LHCN-M2 (cell line): ENCODE results near the gene PCGF3. TPM values are rescaled to one million over a fixed set of nuclear protein-coding genes. Genes with fewer than 3 reads are reported as not detected.
"Not testable (repeated sequence)": the region's sequence is repeated elsewhere in the genome, so short reads cannot be mapped to it uniquely, and the experiment has no call there.

Experiments used
- DNase-seq: peaks from one replicate; pipeline ENCODE4 v3.0.0-alpha.2; 2012; ENCODE audit warnings: low read depth
- total RNA-seq: library from RNA; depleted of rRNA; stranded (reverse); fragments of >200 nt; gene quantifications from 2 replicates; pipeline ENCODE4 v1.2.3, GENCODE V29; 2014

The PCGF3 gene
- total RNA-seq, 1 experiment from 2014 or later, result 66.3 TPM

DNA sequence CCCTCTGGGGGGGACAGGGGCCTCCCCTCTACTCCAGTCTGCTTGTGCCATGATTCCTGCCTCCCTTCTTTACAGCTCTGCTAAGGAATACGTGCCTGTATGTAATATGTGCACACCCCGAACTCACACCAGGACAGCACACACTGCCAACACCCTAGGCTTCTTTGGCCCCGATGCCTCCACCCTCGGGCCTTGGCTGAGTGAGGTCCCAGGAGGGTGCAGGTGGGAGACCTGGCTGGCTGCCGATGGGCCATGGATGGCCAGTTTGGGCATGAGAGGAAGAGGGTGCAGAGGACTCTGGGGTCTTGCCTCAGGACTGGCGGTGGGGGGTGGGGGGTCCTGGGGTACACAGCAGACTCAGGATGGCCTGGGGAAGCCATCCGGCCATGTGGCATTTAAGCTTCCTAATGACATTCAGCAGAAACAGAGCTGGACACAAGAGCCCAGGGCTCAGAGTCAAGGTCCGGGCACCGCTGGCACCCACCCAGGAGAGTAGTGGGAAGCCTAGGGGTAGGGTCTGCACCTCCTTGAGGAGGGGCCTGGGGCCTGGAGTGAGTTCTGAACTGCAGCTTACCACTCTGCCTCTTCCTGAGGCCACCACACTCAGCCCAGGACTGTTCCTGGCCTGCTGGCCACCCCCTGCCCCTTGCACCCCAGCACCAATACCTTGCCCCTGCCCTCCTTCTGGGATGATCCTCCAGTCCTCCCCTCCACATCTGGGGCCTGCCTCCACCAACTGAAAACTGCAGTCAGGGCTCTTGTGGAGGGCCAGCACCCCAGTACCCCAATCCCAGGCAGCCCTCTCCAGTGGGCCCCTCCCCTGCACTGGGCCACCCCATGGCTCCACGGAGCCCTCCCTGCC is 2.1 kb upstream of the PCGF3 start:
- no peak for DNase-seq

DNA sequence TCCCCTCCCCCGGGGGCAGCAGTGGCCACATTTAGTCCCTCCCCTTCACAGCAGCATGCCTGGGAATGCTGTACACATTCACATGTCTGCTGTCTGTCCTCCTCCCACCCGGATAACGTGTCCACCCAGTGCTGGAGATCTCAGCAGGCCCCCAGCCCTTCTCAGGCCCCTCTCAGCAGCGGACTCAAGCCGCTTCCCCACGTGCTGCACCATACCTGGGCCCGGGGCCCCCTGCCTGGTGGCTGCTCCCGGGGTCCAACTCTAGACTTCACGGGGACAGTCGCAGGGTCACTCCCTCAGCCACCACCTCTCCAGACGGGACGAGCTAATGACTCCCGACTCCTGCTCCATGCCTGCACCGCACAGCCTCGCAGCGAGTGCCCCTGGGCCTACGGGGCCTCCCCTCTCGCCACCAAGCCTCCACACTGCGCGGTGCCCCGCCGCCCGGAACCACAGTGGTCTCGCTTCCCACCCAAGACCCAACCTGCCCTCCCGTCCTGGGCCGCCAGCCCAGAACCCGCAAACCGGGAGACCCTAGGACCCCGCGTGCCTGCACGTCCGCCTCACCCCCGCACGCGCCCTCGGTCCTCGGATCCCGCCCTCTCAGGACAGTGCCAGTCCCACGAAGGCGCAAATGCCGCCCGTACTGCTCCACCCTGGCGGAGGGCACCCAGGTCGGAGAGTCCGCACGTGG is 1.3 kb upstream of the PCGF3 start:
- no peak for DNase-seq

DNA sequence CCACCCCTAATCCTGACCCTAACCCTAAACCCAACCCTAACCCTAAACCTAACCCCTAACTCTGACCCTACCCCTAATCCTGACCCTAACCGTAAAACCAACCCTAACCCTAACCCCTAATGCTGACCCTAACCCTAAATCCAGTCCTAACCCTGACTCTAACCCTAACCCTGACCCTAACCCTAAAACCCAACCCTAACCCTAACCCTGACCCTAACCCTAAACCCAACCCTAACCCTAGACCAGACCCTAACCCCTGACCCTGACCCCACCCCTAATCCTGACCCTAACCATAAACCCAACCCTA is 708 bp upstream of the PCGF3 start:
- no peak for DNase-seq

DNA sequence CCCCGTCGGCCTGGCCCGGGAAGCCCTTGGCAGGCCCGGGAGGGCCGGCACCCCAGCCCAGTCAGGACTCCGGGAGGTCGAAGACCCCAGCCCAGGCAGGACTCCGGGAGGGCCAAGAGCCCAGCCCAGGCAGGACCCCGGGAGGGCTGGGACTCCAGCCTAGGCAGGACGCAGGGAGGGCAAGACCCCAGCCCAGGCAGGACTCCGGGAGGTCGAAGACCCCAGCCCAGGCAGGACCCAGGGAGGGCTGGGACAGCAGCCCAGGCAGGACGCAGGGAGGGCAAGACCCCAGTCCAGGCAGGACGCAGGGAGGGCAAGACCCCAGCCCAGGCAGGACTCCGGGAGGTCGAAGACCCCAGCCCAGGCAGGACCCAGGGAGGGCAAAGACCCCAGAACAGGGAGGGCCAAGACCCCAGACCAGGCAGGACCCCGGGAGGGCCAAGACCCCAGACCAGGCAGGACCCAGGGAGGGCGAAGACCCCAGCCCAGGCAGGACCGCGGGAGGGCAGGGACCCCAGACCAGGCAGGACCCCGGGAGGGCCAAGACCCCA is 526 bp downstream of the PCGF3 start:
- DNase-seq, result not testable (repeated sequence)

DNA sequence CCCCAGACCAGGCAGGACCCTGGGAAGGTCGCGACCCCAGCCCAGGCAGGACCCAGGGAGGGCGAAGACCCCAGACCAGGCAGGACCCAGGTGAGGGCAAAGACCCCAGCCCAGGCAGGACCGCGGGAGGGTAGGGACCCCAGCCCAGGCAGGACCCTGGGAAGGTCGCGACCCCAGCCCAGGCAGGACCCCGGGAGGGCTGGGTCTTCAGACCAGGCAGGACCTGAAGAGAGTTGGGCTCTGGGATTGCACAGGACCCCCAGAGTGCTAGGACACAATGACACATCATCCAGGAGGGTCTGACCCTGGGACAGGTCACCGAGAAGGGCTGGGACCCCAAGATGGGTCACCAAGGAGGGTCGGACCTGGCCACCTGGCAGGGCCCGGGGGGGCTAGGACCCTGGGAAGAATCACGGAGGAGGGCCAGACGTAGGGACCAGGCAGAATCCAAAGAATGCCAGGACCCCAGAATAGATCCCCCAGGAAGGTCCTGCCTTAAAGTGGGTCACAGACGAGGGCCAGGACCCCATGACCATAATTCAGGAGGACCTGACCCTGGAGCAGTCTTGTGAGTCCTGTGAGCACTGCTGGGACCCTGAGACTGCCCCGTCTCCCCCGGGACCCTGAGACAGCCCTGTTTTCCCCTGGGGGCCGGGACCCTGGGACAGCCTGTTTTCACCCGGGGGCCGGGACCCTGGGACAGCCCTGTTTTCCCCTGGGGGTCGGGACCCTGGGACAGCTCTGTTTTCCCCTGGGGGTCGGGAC is 1.4 kb downstream of the PCGF3 start:
- no peak for DNase-seq

DNA sequence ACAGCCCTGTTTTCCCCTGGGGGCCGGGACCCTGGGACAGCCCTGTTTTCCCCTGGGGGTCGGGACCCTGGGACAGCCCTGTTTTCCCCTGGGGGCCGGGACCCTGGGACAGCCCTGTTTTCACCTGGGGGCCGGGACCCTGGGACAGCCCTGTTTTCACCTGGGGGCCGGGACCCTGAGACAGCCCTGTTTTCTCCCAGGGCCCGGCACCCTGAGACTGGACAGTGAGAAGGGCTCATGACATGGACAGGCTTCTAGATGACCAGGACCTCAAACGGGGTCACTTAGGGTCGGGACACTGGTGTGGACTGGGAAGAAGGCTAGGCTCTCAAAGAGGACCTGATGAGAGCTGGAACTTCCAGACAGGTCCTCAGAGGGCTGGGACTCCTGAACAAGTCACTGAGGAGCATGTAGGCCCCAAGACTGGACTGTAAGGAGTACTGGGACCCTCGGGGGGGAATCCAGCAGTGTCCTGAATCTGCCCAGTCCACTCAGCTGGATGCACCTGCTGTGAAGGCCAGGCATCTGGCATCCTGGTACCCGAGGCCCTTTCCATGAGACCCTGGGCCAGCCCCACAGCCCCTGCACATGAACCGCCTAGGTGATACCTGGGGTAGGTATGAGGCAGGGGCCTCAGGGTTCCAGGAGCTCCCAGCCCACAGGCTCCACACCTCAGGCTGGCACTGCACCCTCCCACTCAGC is 2.4 kb downstream of the PCGF3 start:
- DNase-seq, result no peak

DNA sequence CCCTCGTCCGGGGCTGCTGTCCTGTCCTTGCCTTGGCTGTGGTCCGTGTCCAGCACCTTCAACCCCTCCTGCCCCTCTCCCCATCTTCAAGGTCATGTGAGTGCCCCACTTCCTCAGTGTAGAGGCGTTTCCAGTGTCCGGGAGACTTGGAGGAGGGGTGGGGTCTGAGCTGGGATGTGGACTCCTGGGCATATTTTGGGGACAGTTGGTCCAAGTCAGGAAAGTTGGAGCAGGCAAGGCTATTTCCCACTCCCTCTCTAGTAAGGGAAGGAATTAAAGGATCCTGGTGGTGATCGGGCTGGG is 3.0 kb downstream of the PCGF3 start:
- DNase-seq, result no peak

DNA sequence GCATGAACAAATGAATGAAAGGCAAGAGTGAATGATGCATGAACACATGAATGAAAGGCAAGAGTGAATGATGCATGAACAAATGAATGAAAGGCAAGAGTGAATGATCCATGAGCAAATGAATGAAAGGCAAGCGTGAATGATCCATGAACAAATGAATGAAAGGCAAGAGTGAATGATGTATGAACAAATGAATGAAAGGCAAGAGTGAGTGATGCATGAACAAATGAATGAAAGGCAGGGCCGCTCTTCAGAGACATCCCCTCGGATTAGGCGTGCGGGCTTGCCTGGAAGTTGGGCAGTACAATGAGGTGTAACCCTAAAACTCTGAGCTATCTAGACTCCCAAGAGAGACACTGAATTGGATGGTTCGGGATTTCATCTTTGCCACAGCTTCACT is 3.7 kb downstream of the PCGF3 start:
- DNase-seq, result no peak

DNA sequence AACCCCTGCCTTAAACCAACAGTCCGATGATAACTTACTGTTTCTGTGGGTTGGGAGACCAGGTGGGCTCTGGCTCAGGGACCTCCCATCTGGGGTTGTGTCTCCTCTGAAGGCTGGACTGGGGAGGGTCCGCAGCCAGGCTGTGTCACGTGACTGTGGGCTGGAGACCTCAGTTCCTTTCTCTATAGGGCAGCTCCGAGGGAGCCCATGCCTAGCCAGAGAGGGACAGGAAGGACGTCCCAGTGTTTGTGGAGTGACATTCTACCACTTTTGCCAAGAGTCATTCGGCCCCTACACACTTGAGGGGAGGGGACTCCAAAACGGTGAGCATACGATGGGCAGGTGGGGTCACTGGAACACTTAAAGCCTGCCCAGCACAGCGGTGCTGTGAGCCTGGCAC is 4.5 kb downstream of the PCGF3 start:
- DNase-seq, result no peak

DNA sequence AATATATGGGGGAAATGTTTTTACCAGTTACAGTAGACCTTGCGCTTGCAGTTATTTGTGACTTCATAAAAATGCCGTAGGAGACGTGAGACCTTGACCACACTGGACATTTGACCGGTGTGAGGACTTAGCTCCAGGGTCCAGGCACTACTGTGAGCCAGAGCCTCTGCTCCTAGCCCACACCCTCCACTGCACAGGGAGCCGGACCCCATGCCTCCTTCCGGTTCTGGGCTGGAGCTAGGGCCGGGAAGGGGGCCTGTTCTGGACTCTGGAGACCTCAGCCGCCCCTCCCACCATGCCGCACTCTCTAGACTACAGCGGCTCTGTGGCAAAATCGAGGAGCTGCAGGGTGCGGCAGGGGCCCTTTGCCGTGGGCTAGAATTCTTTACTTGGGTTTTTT is 5.3 kb downstream of the PCGF3 start:
- DNase-seq, result no peak

DNA sequence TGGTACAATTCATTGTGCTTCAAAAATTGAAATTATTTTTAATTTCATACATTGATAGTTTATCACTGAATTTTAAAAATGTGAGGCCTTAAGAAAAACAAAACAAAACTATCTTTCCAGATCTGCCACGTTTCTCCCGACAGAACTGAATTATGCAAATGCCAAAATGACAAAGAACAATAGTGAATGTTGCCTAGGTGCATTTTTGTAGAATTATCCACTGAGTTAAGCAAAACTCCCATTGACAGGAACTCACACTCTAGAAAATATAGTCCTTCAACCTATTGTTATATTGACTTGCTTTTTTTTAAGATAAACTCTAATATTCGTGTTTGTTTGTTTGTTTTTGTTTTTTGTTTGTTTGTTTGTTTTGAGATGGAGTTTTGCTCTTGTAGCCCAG is 6.5 kb downstream of the PCGF3 start:
- no peak for DNase-seq

DNA sequence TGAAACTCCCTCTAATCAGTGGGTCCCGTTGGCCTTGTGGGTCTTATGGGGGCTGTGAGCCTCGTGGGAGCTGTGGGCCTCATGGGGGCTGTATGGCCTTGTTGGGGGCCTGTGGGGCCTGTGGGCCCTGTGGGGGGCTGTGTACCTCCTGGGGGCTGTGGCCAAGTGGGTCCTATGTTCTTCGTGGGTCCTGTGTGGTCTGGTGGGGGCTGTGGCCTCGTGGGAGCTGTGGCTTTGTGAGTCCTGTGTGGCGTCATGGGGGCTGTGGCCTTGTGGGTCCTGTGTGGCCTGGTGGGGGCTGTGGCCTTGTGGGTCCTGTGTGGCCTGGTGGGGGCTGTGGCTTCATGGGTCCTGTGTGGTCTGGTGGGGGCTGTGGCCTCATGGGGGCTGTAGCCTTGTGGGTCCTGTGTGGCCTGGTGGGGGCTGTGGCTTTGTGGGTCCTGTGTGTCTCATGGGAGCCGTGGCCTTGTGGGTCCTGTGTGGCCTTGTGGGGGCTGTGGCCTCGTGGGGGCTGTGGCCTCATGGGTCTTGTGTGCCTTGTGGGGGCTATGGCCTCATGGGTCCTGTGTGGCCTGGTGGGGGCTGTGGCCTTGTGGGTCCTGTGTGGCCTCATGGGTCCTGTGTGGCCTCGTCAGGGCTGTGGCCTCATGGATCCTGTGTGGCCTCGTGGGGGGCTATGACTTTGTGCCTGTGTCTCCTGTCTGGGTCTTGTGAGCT is 7.4 kb downstream of the PCGF3 start:
- DNase-seq, result no peak

DNA sequence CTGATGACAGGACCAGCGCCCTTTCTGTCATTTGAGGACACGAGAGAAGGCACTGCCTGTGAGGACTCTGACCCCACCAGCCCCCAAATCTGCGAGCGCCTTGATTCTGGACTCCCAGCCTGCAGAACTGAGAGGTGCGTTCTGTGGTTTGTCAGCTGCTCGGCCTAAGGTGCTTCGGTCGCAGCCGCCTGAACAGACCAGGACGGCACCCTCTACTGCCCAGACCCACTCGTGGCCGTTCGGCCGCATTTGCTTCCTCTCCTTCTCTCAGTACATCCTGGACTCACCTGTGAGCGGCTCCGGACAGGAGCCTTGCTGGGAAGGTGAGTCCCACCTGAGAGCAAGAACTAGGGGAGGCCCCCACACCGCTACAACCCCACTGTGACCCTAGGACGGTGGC is 8.5 kb downstream of the PCGF3 start:
- no peak for DNase-seq

DNA sequence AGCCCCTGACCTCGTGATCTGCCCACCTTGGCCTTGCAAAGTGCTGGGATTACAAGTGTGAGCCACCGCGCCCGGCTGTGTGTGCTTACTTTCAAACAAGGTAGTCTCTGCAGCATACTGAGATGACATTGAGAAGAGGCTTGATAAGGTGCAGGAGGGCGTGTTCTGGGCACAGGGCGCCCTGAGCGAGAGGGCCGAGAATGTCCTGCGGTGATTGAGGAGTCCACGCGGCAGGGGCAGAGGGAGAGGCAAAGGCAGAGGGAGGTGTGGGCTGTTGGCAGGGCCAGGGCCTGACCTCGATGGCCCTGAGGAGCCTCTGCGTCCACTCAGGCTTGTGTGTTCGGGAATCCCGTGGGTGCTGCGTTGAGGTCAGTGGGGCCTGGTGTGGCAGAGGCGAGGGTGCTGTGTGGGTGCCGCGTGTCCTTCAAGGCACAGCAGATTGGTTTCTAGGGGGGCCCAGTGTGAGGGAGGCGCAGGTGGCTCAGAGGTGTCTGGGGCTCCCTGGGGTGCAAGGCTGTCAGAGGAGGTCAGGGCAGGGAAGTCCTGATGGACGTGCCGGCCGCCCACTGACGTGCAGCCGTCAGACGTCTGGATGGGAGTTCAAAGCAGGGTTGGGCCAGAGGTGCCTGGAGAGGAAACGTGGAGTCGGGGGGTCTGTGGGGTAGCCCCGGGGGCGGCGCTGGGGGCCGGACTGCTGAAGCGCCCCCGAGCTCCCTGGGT is 12.1 kb downstream of the PCGF3 start:
- no peak for DNase-seq

DNA sequence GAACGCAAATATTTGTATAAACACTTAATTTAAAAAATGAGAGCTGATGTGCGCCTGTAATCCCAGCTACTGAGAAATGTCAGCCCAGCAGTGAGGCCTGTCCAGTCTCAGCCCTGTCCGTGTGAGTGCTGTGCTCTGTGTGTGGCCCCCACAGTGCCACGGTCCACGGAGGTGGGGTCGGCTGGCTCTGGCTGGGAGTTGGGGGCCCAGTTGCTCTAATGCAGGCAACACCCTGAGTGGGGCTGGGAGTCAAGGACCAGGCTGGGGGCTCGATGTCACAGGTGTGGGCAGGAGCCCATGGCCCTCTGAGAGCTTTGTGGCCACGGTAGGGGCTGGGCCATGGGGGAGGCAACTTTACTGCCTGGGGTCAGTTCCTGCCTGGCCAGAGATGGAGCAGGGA is 12.8 kb downstream of the PCGF3 start:
- no peak for DNase-seq

DNA sequence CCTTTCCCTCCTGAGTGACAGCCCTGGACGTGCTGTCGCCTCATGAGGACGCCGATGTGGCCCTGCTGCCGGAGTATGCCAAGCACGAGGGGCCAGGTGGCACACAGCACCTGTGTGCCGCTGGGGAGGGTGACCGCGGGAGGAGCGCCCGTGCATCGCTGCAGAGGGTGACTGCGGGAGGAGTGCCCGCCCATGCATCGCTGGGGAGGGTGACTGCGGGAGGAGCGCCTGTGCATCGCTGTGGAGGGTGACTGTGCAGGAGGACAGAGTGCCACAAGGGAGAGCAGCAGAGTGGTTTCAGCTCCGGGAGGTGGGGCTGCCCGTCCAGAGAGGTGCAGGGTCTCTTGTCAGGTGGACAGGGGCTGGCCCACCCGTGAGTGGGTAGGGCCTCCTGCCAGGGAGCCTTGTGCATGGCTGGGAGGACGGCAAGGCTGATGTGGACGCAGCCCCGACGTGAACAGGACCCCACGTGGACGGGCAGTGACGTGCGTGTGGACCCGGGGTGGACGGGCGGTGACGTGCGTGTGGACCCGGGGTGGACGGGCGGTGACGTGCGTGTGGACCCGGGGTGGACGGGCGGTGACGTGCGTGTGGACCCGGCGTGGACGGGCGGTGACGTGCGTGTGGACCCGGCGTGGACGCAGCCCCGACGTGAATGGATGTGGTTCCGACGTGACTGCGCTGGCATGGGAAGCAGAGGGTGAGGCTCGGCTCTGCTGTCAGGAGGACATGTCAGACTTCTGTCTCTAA is 14.7 kb downstream of the PCGF3 start:
- DNase-seq, result no peak

DNA sequence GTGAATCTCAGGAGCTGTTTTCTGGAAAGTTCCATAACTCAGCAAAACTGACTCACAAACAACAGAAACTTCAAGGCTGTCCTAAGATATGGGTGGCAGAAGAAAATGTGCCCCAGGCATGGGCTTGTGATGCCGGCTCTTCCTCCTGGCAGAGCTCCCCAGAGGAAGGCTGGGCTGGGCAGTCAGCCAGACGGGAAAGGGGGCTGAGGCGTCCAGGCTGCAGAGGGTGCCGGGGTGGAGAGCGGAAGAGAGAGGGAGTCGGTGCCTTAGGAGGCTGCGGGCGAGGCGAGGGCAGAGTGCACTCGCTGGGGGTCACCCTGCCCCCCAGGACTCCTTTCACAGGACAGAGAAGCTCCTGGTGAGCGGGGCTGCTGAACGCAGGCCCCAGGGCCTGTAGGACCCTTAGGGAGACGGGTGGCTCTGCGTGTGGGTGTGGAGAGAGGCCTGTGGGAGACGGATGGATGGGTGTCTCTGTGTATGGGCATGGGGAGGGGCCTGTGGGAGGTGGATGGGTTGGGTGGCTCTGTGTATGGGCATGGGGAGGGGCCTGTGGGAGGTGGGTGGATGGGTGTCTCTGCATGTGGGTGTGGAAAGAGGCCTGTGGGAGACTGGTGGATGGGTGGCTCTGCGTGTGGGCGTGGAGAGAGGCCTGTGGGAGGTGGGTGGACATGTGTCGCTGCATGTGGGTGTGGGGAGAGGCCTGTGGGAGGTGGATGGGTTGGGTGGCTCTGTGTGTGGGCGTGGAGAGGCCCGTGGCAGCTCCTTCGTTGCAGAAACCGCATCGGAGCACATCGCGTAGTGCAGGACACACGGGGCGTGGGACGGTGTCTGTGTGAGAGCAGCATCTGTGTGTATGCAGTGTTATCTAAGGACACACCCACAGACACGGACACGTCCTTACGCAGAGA is 15.9 kb downstream of the PCGF3 start:
- no peak for DNase-seq

DNA sequence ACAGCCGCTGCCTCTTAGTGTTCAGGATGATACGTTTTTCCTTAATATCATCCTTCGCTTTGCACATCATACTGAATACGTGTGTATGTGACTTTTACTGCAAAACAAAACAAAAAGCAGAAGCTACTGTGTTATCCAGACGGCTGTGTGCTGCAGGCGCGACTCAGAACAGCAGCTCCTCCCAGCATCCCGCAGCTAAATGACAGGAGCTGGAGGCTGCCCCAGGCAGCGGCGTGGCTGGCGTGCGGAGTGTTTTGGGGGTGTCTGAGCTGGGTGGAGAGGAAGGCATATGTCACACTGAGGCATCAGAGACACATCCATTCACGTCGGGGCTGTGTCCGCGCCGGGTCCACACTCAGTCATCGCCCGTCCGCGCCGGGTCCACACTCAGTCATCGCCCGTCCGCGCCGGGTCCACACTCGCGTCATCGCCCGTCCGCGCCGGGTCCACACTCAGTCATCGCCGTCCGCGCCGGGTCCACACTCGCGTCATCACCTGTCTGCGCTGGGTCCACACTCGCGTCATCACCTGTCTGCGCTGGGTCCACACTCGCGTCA is 16.6 kb downstream of the PCGF3 start:
- no peak for DNase-seq
